ENCODE results near the gene CD177. TPM values are rescaled to one million over a fixed set of nuclear protein-coding genes. Genes with fewer than 3 reads are reported as not detected.
"Not testable (repeated sequence)": the region's sequence is repeated elsewhere in the genome, so short reads cannot be mapped to it uniquely, and the experiment has no call there.

Gene CD177
- total RNA-seq, 6 donors from 2014 or later = 5.8 to 38.8 (median 9.6) TPM

DNA sequence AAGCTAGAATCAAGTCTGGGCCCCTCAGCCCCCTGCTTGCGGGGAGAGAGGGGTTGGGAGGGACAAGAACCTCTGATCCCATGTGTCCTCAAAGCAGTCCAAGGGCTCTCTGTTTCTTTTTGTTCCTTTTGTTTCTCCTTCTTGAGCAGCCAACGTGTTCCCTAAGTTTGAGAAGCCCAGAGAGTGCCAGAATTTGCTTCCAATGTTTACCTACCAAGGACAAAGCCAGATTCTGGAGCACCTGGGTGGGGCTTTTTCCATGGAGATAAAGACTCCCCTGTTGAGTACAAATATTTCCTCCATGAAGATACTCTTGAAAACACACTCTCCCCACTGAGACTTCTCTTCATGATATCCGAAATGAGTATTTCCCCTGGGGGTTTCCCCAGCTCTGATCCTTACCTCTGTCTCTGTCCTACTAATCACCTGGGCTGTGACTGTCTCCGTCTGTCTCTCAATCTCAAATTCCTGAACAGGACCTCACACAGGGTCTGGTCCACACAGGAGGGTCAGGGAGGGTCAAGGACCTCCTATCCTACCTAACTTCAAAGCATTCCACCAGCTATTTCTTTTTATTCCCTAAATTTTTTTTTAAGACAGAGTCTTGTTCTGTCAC, 27.4 kb downstream of the CD177 start:
- Histone ChIP-seq H3K9me3 (no peaks in the 10 kb centered on the region), H3K4me3 (no peak overlapping the region), H3K27me3 (no peaks in the 10 kb centered on the region), H3K27ac (no peak overlapping the region), H3K36me3 (no peaks in the 10 kb centered on the region), H3K4me1 (no peaks in the 10 kb centered on the region)
- TF ChIP-seq, protein P1, sequence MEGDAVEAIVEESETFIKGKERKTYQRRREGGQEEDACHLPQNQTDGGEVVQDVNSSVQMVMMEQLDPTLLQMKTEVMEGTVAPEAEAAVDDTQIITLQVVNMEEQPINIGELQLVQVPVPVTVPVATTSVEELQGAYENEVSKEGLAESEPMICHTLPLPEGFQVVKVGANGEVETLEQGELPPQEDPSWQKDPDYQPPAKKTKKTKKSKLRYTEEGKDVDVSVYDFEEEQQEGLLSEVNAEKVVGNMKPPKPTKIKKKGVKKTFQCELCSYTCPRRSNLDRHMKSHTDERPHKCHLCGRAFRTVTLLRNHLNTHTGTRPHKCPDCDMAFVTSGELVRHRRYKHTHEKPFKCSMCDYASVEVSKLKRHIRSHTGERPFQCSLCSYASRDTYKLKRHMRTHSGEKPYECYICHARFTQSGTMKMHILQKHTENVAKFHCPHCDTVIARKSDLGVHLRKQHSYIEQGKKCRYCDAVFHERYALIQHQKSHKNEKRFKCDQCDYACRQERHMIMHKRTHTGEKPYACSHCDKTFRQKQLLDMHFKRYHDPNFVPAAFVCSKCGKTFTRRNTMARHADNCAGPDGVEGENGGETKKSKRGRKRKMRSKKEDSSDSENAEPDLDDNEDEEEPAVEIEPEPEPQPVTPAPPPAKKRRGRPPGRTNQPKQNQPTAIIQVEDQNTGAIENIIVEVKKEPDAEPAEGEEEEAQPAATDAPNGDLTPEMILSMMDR (IDR thresholded peaks at IDR 0.05) = no peak
- TF ChIP-seq POLR2AphosphoS5 (IDR thresholded peaks at IDR 0.05) (no peak), EP300 (IDR thresholded peaks at IDR 0.05) (no peak), POLR2A (IDR thresholded peaks at IDR 0.05) (no peak)
- 43 to 55% methylated on average over 4 of the region's 4 CpGs for WGBS, 2 donors
- ATAC-seq (ENCODE audit: low FRiP score in 2 of 2) = no peak
- no peak for DNase-seq

GRCh38 chr19:43382586-43383216, 29.2 kb downstream of the CD177 start:
- not testable (repeated sequence) for H3K27ac ChIP-seq; DNase-seq; H3K4me1 ChIP-seq; H3K27me3 ChIP-seq; ATAC-seq (ENCODE audit: low FRiP score in 2 of 2); H3K36me3 ChIP-seq; H3K4me3 ChIP-seq; H3K9me3 ChIP-seq
- WGBS, 2 donors = 55 to 63% methylated on average over 12 of the region's 12 CpGs

DNA sequence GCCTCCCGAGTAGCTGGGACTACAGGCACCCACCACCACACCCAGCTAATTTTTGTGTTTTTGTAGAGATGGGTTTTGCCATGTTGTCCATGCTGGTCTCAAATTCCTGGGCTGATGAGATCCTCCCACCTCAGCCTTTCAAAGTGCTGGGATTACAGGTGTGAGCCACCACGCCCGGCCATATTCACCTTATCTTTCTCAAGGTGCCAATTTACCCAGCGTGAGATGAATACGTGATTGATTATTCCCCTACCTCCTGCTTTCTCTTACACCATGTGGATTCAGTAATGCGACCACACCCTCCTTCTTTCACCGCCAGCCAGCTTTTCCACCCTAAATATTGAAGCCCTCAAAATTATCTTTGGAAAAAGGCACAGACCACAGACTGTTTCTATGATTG, 29.8 kb downstream of the CD177 start:
- H3K36me3 ChIP-seq; DNase-seq; H3K27me3 ChIP-seq; ATAC-seq (ENCODE audit: low FRiP score in 2 of 2); H3K4me3 ChIP-seq; H3K27ac ChIP-seq; H3K9me3 ChIP-seq; H3K4me1 ChIP-seq: not testable (repeated sequence)
- 84 to 91% methylated on average over 7 of the region's 7 CpGs for WGBS, 2 donors

- H3K27ac ChIP-seq = not testable (repeated sequence)
These were observed 30.3 kb downstream of the CD177 start for GRCh38 chr19:43383759-43384158.

GRCh38 chr19:43390903-43391551, 37.5 kb downstream of the CD177 start:
- H3K36me3 ChIP-seq; H3K9me3 ChIP-seq; ATAC-seq (ENCODE audit: low FRiP score in 2 of 2); H3K4me3 ChIP-seq; DNase-seq; H3K4me1 ChIP-seq; H3K27me3 ChIP-seq; H3K27ac ChIP-seq: not testable (repeated sequence)
- 72 to 73% methylated on average over 11 of the region's 11 CpGs for WGBS, 2 donors

More at GRCh38 chr19:43383759-43384158, 30.3 kb downstream of the CD177 start:
- H3K27me3 ChIP-seq; H3K36me3 ChIP-seq; H3K4me3 ChIP-seq; ATAC-seq (ENCODE audit: low FRiP score in 2 of 2); DNase-seq; H3K4me1 ChIP-seq; H3K9me3 ChIP-seq: not testable (repeated sequence)
- 57 to 100% methylated on average over 1 to 2 of the region's 3 CpGs for WGBS, 2 donors

GRCh38 chr19:43391552-43391935, 38.1 kb downstream of the CD177 start:
- not testable (repeated sequence) for H3K4me3 ChIP-seq; H3K27me3 ChIP-seq; H3K4me1 ChIP-seq; H3K27ac ChIP-seq; H3K9me3 ChIP-seq; H3K36me3 ChIP-seq; DNase-seq; ATAC-seq (ENCODE audit: low FRiP score in 2 of 2)
- WGBS, 2 donors = 80 to 86% methylated on average over 6 of the region's 6 CpGs

DNA sequence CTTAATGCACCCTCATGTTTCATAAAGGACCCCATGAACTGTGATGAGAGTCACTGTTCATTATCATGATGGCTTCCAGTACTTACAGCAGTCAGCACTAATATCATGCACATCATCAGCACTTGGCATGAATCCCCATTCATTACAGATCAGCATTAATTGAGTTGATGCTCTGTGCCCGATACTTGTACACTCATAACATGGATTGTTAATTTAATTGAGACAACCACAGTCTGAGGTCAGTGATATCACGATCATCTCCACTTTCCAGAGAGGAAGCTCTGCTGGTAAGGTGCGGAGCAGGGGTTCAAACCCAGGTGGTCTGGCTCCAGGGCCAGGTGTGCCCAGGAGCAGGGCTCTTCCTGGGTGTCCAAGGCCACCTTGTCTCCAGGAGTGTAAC, 40.0 kb downstream of the CD177 start:
- not testable (repeated sequence) for H3K9me3 ChIP-seq; H3K4me3 ChIP-seq; ATAC-seq (ENCODE audit: low FRiP score in 2 of 2); H3K4me1 ChIP-seq; DNase-seq; H3K27me3 ChIP-seq; H3K27ac ChIP-seq; H3K36me3 ChIP-seq
- WGBS, 2 donors = 60 to 83% methylated on average over 3 of the region's 3 CpGs

DNA sequence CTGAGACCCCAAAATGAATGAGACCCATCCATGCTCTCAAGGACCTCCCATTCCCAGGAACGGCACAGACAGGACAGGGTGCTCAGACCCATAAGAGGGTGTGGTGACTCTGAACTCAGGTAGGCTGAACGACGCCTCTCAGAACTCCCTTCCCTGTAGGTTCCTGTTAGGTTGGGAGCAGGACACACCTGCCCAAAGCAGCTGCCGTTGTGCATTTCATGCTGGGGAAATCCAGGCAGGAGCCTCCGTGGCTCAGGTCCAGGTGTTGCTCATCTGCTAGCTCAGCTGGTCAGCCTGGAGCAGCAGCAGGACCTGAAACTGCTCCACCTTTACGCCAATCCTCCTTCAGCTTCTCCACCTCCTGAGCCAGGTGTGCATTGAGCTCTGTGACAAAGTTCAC, 42.1 kb downstream of the CD177 start:
- no peak overlapping the region for H3K27ac ChIP-seq
- ATAC-seq (ENCODE audit: low FRiP score in 2 of 2) = no peak

More for the DNA sequence above, 42.1 kb downstream of the CD177 start:
- Histone ChIP-seq H3K4me3 (no peak overlapping the region), H3K36me3 (no peaks in the 10 kb centered on the region), H3K27me3 (no peaks in the 10 kb centered on the region), H3K4me1 (no peaks in the 10 kb centered on the region), H3K9me3 (no peaks in the 10 kb centered on the region)
- TF ChIP-seq POLR2AphosphoS5 (IDR thresholded peaks at IDR 0.05) (no peak), EP300 (IDR thresholded peaks at IDR 0.05) (no peak), POLR2A (IDR thresholded peaks at IDR 0.05) (no peak)
- TF ChIP-seq, protein P1 (IDR thresholded peaks at IDR 0.05) = no peak
- DNase-seq = no peak
- WGBS, 2 donors = 81 to 83% methylated on average over 1 to 6 of the region's 6 CpGs
